Cortex of kidney (tissue), 1 donor: Measurements from ENCODE around the gene SRPK2.
"Not testable (repeated sequence)": the region's sequence is repeated elsewhere in the genome, so short reads cannot be mapped to it uniquely, and the experiment has no call there.

Source experiments
- DNase-seq: peaks from one replicate; lab custom pipeline; 2025; lab: John Stamatoyannopoulos, UW

Gene SRPK2

DNA sequence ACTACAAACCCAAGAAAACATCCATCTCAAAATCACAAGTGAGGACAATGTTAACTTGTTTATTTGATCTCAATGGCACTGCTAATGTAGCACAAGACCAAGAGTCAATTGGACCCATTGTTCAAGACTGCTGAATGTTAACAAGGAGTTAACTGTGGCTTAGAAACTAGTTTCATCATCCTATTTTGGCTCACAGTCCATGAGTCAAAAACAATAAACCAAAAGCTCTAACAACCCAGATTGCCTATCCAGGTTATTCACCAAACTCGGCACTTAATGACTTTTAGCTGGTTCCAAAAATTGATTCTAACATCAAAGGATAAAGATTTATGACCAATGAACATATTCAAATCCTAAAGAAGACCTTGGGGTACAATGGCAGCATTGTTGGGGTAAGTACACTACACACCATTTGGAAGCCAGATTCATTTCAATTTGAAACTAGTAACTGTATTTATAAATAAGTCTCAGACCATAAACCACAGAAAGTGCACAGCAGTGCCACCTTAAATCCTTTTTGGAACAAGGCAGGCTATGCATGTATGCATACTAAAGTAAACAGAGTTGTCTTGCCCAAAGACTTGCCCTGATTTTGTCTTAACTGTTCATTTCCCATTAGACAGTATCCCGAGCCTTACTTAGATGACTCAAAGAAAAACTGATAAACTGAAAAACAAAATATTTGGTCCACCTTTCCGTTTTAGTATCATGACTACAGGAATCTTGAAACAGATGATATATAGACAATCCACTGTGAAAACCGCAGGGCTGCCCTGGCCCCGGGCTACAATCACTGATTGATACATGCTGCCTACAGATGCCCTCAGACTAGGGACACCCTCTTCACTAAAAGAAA, 84.5 kb downstream of the SRPK2 start:
- DNase-seq, result no peak

DNA sequence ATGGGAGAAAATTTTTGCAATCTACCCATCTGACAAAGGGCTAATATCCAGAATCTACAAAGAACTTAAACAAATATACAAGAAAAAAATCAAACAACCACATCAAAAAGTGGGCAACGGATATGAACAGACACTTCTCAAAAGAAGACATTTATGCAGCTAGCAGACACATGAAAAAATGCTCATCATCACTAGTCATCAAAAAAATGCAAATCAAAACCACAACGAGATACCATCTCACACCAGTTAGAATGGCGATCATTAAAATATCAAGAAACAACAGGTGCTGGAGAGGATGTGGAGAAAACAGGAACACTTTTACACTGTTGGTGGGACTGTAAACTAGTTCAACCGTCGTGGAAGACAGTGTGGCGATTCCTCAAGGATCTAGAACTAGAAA, 88.1 kb downstream of the SRPK2 start:
- not testable (repeated sequence) for DNase-seq

DNA sequence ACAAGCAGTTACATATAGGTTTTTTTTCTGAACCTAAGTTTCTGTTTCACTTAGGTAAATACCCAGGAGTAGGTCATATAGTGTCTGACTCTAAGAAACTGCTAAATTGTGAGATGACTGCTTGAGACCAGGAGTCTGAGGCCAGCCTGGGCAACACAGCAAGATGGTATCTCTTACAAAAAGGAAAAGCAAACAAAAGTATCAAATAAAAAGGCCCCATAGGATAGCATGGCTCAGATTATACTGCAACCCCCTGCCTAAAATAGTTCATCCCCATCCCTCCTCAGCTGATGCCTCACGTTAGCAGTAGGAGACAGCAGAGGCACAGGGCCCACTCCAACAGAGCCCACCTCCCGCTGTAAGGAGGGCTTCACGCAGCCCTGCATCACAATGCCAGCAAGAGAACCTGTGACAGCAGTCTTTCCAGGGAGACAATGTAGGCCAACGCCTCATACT, 90.3 kb downstream of the SRPK2 start:
- no peak for DNase-seq

DNA sequence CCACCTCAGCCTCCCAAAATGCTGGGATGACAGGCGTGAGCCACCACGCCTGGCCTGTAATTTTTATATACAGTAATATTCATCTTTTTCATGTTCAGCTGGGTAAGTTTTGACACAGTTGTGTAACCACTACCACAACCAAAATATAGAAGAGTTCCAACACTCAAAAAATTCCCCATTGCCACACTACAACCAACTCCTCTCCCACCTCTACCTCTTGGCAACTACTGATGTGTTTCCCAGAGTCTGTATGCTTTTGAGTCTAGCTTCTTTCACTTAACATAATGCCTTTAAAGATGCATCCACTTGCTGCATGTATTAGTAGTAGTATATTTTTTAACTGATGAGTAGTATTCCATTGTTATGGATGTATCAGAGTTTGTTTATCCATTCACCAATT, 90.7 kb downstream of the SRPK2 start:
- DNase-seq, result no peak

DNA sequence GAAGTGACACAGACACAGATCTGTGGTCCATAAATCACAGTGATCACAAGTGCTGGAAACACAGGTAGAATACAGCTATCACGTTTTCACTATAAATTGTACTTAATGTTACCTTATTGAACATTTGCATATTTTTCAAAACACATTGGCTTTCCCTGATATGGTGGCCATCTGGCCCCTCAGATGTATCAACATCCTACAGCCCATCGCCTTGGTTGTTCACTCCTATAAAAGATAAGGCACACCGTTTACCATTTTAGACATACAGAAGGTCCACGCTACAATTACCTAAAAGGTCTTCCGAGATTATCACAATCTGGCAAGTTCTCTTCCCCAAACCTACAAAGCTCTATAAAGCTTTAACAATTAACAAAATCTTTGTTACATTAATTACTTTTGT, 91.4 kb downstream of the SRPK2 start:
- no peak for DNase-seq

DNA sequence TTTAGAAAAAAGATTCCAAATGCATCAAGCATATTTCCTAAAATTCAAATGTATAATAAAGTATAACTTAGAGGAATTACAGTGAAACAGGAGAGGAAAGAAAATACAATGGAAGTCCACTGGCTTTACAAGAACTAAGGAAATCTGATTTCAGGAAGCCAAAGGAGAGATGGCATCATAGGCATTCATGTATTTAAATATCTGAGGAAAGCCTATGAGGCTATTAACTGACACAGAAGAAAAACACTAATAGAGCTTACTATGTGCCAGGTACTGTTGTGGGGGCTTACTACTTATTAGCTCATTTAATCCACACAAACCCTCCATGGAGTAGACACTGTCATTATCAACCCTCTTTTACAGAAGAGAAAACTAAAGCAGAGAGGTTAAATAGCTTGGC, 92.2 kb downstream of the SRPK2 start:
- DNase-seq, result no peak

DNA sequence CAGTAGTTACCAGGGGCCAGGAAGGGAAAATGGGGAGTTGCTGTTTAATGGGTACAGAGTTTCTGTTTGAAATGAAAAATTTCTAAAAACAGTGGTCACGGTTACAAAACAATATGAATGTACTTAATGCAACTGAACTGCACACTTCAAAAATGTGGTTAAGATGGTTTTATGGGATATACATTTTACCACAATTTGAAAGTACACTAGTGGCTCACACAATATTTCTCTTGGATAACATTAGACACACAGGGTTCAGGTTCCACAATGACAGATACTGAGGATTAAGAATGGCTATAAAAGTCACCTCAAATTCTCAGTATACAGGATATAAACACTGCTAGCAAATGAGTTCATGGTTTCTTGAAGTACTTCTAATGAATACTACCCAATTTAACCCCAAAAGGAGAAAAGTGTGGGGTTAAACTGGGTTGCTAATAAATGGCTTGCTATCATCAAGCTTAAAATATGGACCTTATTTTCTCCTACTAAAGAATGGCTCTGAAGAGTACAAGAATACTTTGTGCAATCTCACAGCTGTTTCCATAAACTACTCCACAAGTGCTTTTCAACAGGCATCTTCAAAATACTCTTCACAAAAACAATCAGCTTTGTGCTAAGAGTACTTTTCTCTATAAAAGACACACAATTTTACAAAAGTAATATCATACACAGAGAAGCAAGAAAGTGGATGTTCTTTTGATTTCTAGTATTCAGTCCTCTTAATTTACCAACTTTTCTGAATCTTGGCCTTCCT, 92.9 kb downstream of the SRPK2 start:
- DNase-seq, result no peak

DNA sequence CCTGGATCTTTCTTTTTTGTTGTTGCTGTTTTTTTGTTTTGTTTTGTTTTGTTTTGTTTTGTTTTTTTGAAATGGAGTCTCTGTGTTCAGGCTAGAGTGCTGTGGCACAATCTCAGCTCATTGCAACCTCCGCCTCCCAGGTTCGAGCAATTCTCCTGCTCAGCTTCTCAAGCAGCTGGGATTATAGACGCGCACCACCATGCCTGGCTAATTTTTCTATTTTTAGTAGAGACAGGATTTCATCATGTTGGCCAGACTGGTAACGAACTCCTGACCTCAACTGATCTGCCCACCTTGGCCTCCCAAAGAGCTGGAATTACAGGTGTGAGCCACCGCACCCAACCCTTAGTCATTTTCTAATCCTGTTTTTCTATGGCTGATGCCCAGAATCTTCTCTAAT, 94.2 kb downstream of the SRPK2 start:
- not testable (repeated sequence) for DNase-seq

DNA sequence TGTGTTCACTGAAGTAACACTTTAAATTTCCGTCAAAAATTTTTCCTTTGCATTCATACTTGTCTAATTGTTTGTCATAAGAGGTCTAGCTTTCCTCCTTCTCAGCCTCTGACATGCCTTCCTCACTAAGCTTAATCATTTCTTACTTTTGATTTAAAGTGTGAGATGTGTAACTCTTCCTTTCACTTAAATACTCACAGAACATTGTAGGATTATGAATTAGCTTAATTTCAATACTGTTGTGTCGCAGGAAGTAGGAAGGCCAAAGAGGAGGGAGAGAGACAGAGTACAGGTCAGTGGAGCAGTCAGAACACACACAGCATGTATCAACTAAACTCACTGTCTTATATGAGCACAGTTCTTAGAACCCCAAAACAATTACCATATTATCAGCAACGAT, 99.0 kb downstream of the SRPK2 start:
- no peak for DNase-seq

DNA sequence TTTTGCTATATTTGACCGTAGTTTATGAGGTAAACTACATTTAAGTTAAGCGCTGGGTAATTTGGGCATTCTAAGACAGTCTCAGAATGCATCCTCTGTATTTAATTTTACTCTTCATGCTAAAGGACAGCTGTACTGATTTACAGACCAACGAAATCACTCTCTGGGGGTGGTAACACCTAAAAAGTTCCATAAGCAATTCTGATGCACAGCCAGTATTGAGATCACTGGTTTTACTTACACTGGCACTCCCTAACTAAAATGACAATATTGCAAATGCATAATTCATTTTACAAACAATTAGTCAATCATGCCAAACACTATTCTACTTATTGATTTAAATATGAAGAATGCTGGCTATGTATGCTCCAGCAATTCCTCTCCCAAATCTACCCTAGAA, 102.3 kb downstream of the SRPK2 start:
- DNase-seq, result no peak

DNA sequence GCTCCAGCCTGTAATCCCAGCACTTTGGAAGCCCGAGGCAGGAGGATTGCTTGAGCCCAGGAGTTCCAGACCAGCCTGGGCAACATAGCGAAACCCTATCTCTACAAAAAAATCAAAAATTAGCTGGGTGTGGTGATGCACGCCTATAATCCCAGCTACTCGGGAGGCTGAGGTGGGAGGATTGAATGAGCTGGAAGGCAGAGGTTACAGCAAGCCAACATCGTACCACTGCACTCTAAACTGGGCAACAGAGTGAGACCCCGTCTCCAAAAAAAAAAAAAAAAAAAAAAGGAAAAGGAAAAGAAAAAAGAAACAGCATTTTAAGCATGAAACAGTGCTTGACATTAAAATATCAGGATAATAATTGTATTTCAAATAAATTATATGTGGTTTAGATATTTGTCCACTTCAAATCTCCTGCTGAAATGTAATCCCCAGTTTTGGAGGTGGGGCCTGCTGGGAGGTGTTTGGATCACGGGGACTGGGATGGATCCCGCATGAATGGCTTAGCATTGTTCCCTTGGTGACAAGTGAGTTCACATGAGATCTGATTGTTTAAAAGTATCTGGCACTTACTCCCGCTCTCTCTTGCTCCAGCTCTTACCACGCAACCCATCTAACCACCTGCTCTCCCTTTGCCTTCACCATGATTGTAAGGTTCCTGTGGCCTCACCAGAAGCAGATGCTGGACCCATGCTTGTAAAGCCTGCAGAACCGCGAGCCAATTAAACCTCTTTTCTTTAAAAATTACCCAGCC, 103.4 kb downstream of the SRPK2 start:
- no peak for DNase-seq

DNA sequence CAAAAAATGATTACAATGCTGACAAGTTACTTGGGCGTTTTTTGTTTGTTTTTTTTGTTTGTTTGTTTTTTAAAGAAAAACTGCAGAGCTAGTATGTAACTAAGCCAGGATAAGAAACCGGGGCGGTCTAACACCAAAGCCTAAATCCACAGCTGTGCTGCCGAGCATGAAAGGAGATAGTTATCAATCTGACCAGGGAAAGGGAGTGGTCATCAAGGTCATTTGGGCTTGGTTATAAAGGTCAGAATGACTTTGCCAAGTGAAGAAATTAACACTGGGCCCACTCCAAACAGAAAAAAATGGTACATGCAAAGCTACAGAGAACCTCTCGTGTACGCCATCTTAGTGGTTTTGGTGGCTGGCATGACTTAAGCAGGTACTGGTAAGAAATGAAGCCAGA, 104.7 kb downstream of the SRPK2 start:
- no peak for DNase-seq

DNA sequence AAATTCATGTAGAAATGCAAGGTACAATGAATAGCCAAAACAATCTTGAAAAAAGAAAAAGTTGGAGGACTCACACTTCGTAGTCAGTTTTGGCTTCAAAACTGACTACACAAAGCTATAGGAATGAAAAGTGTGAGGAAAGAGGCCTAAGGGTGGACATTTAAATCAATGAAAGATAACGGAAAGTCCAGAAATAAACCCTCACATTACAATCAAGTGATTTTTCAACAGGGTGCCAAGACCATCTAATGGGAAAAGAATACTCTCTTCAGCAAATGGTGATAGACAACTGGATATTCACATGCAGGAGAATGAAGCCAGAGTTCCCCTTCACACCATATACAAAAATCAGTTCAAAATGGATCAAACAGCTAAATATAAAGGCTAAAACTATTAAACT, 106.8 kb downstream of the SRPK2 start:
- DNase-seq, result no peak

DNA sequence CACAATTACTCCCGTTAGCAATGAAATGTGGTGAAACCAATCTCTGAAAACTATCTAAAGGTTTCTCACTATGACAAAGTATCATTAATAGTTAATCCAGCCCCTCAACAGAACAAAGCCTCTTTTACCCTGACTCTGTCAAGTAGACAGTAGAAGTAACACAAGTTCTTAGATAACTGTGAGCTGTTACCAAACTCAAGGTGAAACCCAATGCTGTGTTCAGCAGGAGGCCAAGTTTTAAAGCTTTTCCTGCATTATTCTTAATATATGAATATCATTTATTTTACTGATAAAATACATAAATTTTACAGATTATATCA, 109.1 kb downstream of the SRPK2 start:
- no peak for DNase-seq

DNA sequence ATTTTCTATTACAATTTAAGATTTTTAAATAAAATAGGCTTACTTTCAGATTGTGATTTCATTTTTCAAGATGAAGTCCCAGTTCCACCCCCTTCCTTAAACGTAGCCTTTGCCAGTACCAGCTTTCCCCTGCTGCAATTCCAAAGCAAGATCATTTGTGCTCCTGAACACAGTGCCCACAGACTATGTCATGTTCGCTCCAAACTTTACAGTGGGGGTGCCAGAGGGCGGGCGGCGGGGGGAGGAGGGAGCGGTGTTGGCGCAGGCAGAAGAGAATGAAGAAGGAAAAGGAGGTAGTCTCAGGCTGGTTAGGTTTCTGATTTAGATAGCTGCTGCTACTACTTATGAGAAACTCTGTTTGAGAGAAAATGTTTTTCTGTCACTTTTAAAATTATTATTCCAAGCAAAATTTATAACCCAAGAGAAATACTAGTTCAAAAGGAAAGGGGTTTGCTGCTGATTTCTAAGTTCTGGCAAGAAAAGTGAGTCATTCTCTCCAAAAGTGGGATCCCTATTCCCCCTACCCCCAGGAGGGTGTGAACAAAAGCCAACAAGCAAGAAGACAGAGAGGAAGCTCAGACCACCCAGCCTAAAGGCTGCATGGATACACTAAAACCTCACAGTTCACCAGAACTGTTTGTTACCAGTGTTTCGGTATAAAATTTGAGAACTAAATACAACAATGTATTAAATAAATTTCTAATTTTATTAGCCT, 109.6 kb downstream of the SRPK2 start:
- no peak for DNase-seq

DNA sequence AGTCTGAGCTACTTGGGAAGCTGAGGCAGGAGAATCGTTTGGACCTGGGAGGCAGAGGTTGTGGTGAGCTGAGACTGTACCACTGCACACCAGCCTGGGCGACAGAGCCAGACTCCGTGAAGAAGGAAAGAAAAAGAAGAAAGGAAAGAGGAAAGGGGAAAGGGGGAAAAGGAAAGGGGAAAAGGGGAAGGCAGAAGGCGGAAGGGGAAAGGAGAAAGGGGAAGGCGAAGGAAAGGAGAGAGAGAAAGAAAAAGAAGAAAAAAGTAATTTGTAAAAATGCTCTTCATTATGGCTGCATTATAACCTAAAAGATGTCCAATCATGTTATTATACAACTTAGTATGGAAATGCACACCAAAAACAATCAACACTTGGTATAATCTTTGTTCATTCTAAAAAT, 110.2 kb downstream of the SRPK2 start:
- DNase-seq, result no peak

DNA sequence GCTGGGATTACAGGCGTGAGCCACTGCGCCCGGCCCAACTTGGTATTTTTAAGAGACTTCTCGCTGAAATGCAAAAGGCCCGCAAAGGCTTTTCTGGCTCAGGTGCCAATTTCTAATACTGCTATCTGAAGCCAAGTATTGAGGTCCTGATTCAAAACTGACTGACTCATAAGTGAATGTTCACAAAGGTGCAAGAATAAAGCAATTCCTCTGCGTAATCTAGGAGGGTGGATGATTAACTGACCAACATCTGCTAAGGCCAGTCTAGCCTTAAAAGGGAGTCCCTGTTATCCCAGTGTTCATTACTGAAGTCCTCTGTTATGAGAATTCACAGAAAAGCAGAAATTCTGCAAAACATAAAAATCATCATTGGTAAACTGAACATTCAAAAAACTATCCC, 111.4 kb downstream of the SRPK2 start:
- DNase-seq, result no peak

DNA sequence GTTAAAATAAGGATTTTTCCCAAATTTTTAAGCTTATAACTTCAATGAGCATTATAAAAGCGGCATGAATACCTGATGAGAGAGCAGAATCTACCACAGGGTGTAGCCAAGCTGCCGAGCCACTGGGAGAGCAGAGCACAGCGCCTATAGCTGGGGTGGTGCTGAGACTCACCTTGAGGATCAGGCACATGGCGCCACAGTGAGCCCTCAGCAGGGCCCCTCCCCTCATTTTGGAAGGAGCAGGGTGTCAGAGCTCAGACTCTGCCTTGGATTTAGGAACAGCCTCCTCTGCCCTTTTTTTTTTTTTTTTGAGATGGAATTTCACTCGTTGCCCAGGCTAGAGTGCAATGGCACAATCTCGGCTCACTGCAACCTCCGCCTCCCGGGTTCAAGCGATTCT, 118.6 kb downstream of the SRPK2 start:
- DNase-seq, result no peak

DNA sequence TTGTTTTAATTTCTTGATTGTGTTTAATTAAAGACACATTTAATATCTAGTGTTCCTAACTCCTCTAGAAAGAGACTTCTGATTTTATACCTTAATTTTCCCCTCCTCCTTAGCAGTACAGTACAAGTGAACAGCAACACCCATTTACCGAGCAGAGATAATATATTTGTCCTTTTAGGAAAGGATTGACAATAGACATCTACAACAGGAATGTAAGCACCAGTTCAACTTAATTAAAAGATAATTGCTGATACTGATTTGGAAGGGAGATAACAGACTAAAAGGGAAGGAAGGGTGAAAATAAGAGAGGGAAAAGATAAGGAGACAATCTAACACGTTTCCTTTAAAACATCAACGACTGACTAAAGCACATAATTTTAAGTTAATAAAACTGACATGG, 119.3 kb downstream of the SRPK2 start:
- DNase-seq, result no peak

DNA sequence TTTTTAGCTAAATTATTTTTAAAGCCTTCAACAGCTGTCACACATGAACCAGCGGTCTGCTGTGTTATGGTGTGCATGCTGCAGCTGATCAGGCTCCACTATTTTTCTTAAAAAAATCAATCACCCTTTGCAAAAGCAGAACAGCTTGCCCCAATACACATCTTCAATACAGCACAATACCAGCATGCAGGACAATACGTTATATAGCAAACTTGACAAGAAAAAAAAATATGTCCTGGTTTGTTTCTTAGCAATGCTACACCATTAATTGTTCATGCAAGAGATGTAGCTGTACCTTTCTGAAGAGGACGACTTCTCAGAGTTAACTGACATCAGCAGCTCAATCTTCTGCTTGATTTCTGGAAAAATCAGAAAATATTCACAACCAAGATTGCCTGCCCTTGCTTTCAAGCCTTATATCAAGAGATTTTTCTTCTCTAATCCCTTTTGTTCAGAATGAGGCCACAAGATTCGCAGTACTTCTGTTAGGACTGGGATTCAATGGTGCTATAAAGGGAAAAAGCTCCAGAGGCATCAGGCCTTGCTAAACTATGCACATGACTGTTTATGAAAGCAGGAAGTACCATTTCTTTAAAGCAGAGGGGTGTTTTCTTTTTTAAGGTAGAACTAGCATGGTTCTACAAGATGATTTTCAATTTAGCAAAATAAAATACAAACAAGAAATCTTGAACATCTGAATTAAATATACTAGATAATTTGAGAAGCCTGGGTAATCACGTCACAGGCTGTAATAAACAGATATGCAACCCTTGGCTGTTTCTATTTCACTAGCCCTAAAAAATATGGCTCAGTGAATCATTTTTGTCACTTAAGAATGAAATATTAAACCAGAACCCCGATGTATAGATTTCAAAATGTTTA, 120.0 kb downstream of the SRPK2 start:
- DNase-seq, result no peak

DNA sequence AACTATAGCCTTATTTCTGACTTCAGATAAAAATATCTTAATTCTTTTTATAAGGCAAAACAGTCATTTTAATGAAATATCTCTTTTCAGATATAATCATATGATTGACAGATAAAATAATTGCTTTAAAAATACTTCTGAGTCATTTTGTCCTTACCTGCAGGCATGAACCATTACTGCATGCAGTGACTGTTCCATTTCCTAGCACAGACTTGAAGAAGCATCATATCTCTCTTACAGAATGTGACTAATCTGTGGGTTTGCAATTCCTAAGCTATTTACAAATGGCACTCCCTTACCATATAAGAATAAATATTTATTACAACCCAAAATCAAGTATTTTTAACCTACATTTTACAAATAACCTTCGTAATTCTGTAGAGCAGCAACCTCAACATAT, 120.7 kb downstream of the SRPK2 start:
- DNase-seq, result no peak
